ENCODE measurements around the gene PRPF8. TPM values are rescaled to one million over a fixed set of nuclear protein-coding genes. Genes with fewer than 3 reads are reported as not detected.
"Not testable (repeated sequence)": the region's sequence is repeated elsewhere in the genome, so short reads cannot be mapped to it uniquely, and the experiment has no call there.

Gene PRPF8
- total and polyA plus RNA-seq, 2 of the 8 experiments (the other 6 are each of a cell fraction or from before 2014, with no cell fraction given), result 329 to 337 TPM

DNA sequence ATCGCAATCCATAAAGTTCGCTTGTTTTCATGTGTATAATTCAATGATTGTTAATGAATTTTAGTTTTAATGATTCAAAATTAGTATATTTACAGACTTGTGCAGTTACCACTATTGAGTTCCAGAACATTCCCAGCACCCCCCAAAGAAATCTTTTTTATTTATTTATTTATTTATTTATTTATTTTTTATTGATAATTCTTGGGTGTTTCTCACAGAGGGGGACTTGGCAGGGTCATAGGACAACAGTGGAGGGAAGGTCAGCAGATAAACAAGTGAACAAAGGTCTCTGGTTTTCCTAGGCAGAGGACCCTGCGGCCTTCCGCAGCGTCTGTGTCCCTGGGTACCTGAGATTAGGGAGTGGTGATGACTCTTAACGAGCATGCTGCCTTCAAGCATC lies 3.7 kb upstream of the PRPF8 start:
- not testable (repeated sequence) for FAIRE-seq; H3K27ac ChIP-seq (ENCODE audit: low read depth, low read length); H4K91ac ChIP-seq (replicated peaks; ENCODE audit: insufficient read length, low read length); DNase-seq (ENCODE audit: low read depth in 1 of 2, low spot score in 2 of 2); H3K27me3 ChIP-seq (replicated peaks in 1 of 4; ENCODE audit: control insufficient read depth in 3 of 4, extremely low read depth in 1 of 4, insufficient read depth in 3 of 4, low read length in 3 of 4); H3K23ac ChIP-seq (ENCODE audit: insufficient read length); H3K56ac ChIP-seq (replicated peaks; ENCODE audit: insufficient read length, low read depth, low read length); H4K5ac ChIP-seq (ENCODE audit: insufficient read length, low read depth, low read length); H2BK15ac ChIP-seq (ENCODE audit: low read length); H2BK20ac ChIP-seq (ENCODE audit: low read length); H2AFZ ChIP-seq (ENCODE audit: low read length); H3K23me2 ChIP-seq (ENCODE audit: low read depth, low read length); H3K18ac ChIP-seq (ENCODE audit: extremely low read depth, low read length); H3K4me2 ChIP-seq (ENCODE audit: insufficient read depth in 1 of 2, low read depth in 2 of 2, low read length in 2 of 2); H4K8ac ChIP-seq (ENCODE audit: extremely low read depth, insufficient read depth, low read length); H2BK12ac ChIP-seq (ENCODE audit: low read depth, low read length); H3K79me2 ChIP-seq (ENCODE audit: control insufficient read depth in 1 of 2, insufficient read depth in 2 of 2, low read length in 2 of 2); H2AK5ac ChIP-seq (ENCODE audit: low read depth, low read length); H2BK120ac ChIP-seq (replicated peaks; ENCODE audit: low read depth, low read length); H2BK5ac ChIP-seq (ENCODE audit: low read depth, low read length); H3K4ac ChIP-seq (replicated peaks; ENCODE audit: insufficient read length, low read depth, low read length); H3K4me1 ChIP-seq (replicated peaks in 1 of 4; ENCODE audit: control insufficient read depth in 3 of 4, insufficient read depth in 4 of 4, low read length in 3 of 4); H3K4me3 ChIP-seq (ENCODE audit: extremely low read depth in 1 of 4, insufficient read depth in 2 of 4, low read depth in 3 of 4, low read length in 4 of 4); H3K79me1 ChIP-seq (ENCODE audit: low read depth, low read length); H3K14ac ChIP-seq (ENCODE audit: insufficient read length); H3K9ac ChIP-seq (replicated peaks in 1 of 4; ENCODE audit: extremely low read depth in 1 of 4, low read depth in 3 of 4, low read length in 3 of 4); H3K36me3 ChIP-seq (ENCODE audit: control insufficient read depth in 2 of 4, insufficient read depth in 4 of 4, low read length in 3 of 4); H4K20me1 ChIP-seq (replicated peaks in 1 of 2; ENCODE audit: control insufficient read depth in 1 of 2, insufficient read depth in 2 of 2, low read length in 2 of 2)
- ChIA-PET CTCF (ENCODE audit: partially characterized antibody) (interaction anchor here (0.6 to 1.2 kb wide), 4 partner anchors 15 to 383 kb away, joined by 3 to 4 read pairs (median 3); no protein-coding TSS in a partner anchor), POLR2A (ENCODE audit: partially characterized antibody) (interaction anchor here (1.3 kb wide), 1 partner anchor 20 kb away, joined by 4 read pairs; no protein-coding TSS in a partner anchor)
- peaks cover 0 to 12% of the 10 kb centered on the region in 2 experiments; a peak in 1 of 4 replicates for H3K9me3 ChIP-seq (ENCODE audit: insufficient read depth in 2 of 2, low read depth in 1 of 2, low read length in 1 of 2)
- 85% methylated on average over 6 of the region's 6 CpGs; no CpG with 5 or more reads in 1 of the 2 experiments for WGBS, 2 experiments (ENCODE audit: extremely low coverage in 1 of 2, insufficient coverage in 1 of 2, insufficient read length in 1 of 2, insufficient replicate concordance in 2 of 2, low coverage in 1 of 2, low lambda C conversion rate in 2 of 2, missing lambda C conversion rate in 1 of 2)
